Measurements from ENCODE around the gene RPL5.

- TF ChIP-seq CTCF (IDR thresholded peaks at IDR 0.05; ENCODE audit: low read length): no peak
- no peak for TF ChIP-seq EZH2 (optimal IDR thresholded peaks at IDR 0.05; ENCODE audit: low read depth, low read length)
Observed at GRCh38 chr1:92795166-92795565, 36.7 kb upstream of the RPL5 start.
